Colonic mucosa (tissue), 4 donors: ENCODE data around the gene TGOLN2. TPM values are rescaled to one million over a fixed set of nuclear protein-coding genes. Genes with fewer than 3 reads are reported as not detected.
"Not testable (repeated sequence)": the region's sequence is repeated elsewhere in the genome, so short reads cannot be mapped to it uniquely, and the experiment has no call there.

Experiments
- DNase-seq: peaks from one replicate; pipeline ENCODE4 v3.0.0-alpha.2; 2020
- H3K27ac ChIP-seq: fragments of 200-600 bp; one replicate; pipeline ENCODE4 v1.8.0; 2021
- H3K27me3 ChIP-seq: fragments of 200-600 bp; one replicate; pipeline ENCODE4 v1.8.0; 2021
- H3K36me3 ChIP-seq: fragments of 200-600 bp; one replicate; pipeline ENCODE4 v1.8.0; 2021
- H3K4me1 ChIP-seq: fragments of 200-600 bp; one replicate; pipeline ENCODE4 v1.8.0; 2021; ENCODE audit warnings: mild to moderate bottlenecking
- H3K4me3 ChIP-seq: fragments of 200-600 bp; one replicate; pipeline ENCODE4 v1.8.0; 2021
- H3K9ac ChIP-seq, 2 donors: one replicate each; pipeline ENCODE4 v1.7.0; 2013; ENCODE audit warnings: control low read depth in 2 of 2, low read depth in 2 of 2, low read length in 2 of 2
- H3K9me3 ChIP-seq: fragments of 200-600 bp; one replicate; pipeline ENCODE4 v1.8.0; 2021
- CTCF ChIP-seq: fragments of 200-600 bp; IDR thresholded peaks from one replicate; pipeline ENCODE4 v1.8.0; 2022; ENCODE audit warnings: antibody characterized with exemption, mild to moderate bottlenecking
- intact Hi-C: fragments of 100-400 bp; cut with DNase I; formaldehyde crosslinking; loops from one replicate; pipeline ENCODE4 v1.14.1; 2022
- total RNA-seq, 2 donors: library from RNA; stranded (reverse); fragmentation: NEBNext Ultra II Directional in 1 of 2; extraction: Animal tissue kit (Norgen Biotek cat#: 25700) in 1 of 2; gene quantifications; one replicate each; pipeline ENCODE4 v1.2.1, GENCODE V29; 2021
- donor health status: healthy.
- donor health status: DM: no; HTN: no; CAD: no.
- donor health status: DM: no; HTN: no; CAD: no.

TGOLN2 gene
- total RNA-seq, 2 donors from 2014 or later = 140 to 162 TPM

GRCh38 chr2:85368921-85369320 lies 41.1 kb upstream of the TGOLN2 start:
- Histone ChIP-seq H3K27me3 (no peaks in the 10 kb centered on the region), H3K4me1 (no peaks in the 10 kb centered on the region), H3K36me3 (no peaks in the 10 kb centered on the region), H3K4me3 (no peak overlapping the region), H3K9me3 (no peaks in the 10 kb centered on the region), H3K27ac (no peak overlapping the region), H3K9ac (no peak overlapping the region)
- no peak for TF ChIP-seq CTCF
- intact Hi-C loops = no loop called here
- DNase-seq = no peak

GRCh38 chr2:85367180-85367579 lies 39.4 kb upstream of the TGOLN2 start:
- H3K4me1 ChIP-seq = no peaks in the 10 kb centered on the region
- H3K27ac ChIP-seq = no peak overlapping the region
- no peak overlapping the region for H3K4me3 ChIP-seq
- H3K36me3 ChIP-seq = no peaks in the 10 kb centered on the region
- no peak overlapping the region for H3K9ac ChIP-seq
- no peaks in the 10 kb centered on the region for H3K9me3 ChIP-seq
- intact Hi-C loops = no loop called here
- TF ChIP-seq CTCF = no peak
- H3K27me3 ChIP-seq = no peaks in the 10 kb centered on the region
- no peak for DNase-seq

GRCh38 chr2:85362653-85363387 lies 35.0 kb upstream of the TGOLN2 start:
- H3K9ac ChIP-seq, DNase-seq, H3K9me3 ChIP-seq, H3K4me1 ChIP-seq, intact Hi-C loops, H3K27ac ChIP-seq, H3K4me3 ChIP-seq, H3K27me3 ChIP-seq, H3K36me3 ChIP-seq: not testable (repeated sequence)

GRCh38 chr2:85357736-85358135 lies 29.9 kb upstream of the TGOLN2 start:
- no peak overlapping the region for H3K4me3 ChIP-seq
- TF ChIP-seq CTCF = no peak
- DNase-seq = no peak
- H3K9ac ChIP-seq = no peak overlapping the region
- intact Hi-C loops = no loop called here
- H3K27me3 ChIP-seq = no peaks in the 10 kb centered on the region
- no peaks in the 10 kb centered on the region for H3K9me3 ChIP-seq
- H3K27ac ChIP-seq = no peak overlapping the region
- H3K4me1 ChIP-seq = peaks cover 4% of the 10 kb centered on the region
- H3K36me3 ChIP-seq = no peaks in the 10 kb centered on the region

- DNase-seq = no peak
- H3K4me1 ChIP-seq = peaks cover 4% of the 10 kb centered on the region
- TF ChIP-seq CTCF = no peak
These were observed 28.4 kb upstream of the TGOLN2 start for GRCh38 chr2:85356186-85356585.

GRCh38 chr2:85355521-85355920 lies 27.7 kb upstream of the TGOLN2 start:
- Histone ChIP-seq H3K36me3 (no peaks in the 10 kb centered on the region), H3K27ac (peak overlapping the region; percentile 94), H3K9me3 (no peaks in the 10 kb centered on the region), H3K4me3 (peak overlapping the region; percentile 94), H3K9ac (peak overlapping the region; percentile 89 to 99), H3K27me3 (no peaks in the 10 kb centered on the region), H3K4me1 (peaks cover 4% of the 10 kb centered on the region)
- no peak for TF ChIP-seq CTCF
- intact Hi-C loops = no loop called here
- no peak for DNase-seq

More at GRCh38 chr2:85356186-85356585, 28.4 kb upstream of the TGOLN2 start:
- no peaks in the 10 kb centered on the region for H3K36me3 ChIP-seq
- no peak overlapping the region for H3K4me3 ChIP-seq
- intact Hi-C loops = no loop called here
- H3K9ac ChIP-seq = no peak overlapping the region
- no peak overlapping the region for H3K27ac ChIP-seq
- H3K27me3 ChIP-seq = no peaks in the 10 kb centered on the region
- H3K9me3 ChIP-seq = no peaks in the 10 kb centered on the region
